Adrenal gland (tissue), 12 donors: ENCODE measurements around the gene MAML1. TPM values are rescaled to one million over a fixed set of nuclear protein-coding genes. Genes with fewer than 3 reads are reported as not detected.

Experiments used
- DNase-seq, 7 donors: peaks; one replicate each; pipeline ENCODE4 v3.0.0-alpha.2; 2019 to 2020
- H3K27ac ChIP-seq, 5 donors: fragments of 200-600 bp; sonication (generic) in 4 of 5; 1 replicate in 3 of 5; 2 replicates in 2 of 5; pipeline versions ENCODE4 v1.5.1 to v1.8.0; 2016 to 2020; ENCODE audit warnings: mild to moderate bottlenecking in 1 of 5
- H3K27me3 ChIP-seq: fragments of 200-600 bp; 2 replicates; pipeline ENCODE4 v1.8.0; 2021
- H3K36me3 ChIP-seq, 2 donors: fragments of 200-600 bp; replicated peaks in 1 of 2; 1 replicate in 1 of 2; 2 replicates in 1 of 2; pipeline versions ENCODE4 v1.5.1 to v1.8.0; 2018 to 2022
- H3K4me1 ChIP-seq, 2 donors: fragments of 200-600 bp; replicated peaks in 1 of 2; 1 replicate in 1 of 2; 2 replicates in 1 of 2; pipeline versions ENCODE4 v1.5.1 to v1.8.0; 2018 to 2021
- H3K4me3 ChIP-seq, 4 donors: fragments of 200-600 bp; sonication (generic) in 3 of 4; one replicate each; pipeline ENCODE4 v1.5.1; 2016 to 2018
- H3K9me3 ChIP-seq, 3 donors: fragments of 200-600 bp; sonication (generic) in 1 of 3; replicated peaks in 1 of 3; 1 replicate in 2 of 3; 2 replicates in 1 of 3; pipeline versions ENCODE4 v1.5.1 to v1.8.0; 2016 to 2021
- CTCF ChIP-seq, 6 experiments: fragments of 450-650 bp in 4 of 6; fragments of 200-600 bp in 2 of 6; sonication (generic) in 1 of 6; IDR thresholded peaks; 1 replicate in 5 of 6; 2 replicates in 1 of 6; pipeline versions ENCODE4 v1.5.1 to v1.8.0; 2016 to 2021; ENCODE audit warnings: antibody characterized with exemption in 6 of 6, mild to moderate bottlenecking in 2 of 6, moderate library complexity in 1 of 6
- POLR2A ChIP-seq, 2 donors: fragments of 450-650 bp; IDR thresholded peaks; one replicate each; pipeline ENCODE4 v1.6.1; 2017; ENCODE audit warnings: antibody characterized with exemption in 2 of 2, mild to moderate bottlenecking in 2 of 2, moderate library complexity in 1 of 2
- WGBS, 4 donors: extraction: QIAGEN DNeasy Blood & Tissue Kit in 2 of 4; methylation state at CpG; one replicate each; pipeline versions ENCODE4 v1.1.5 to v1.1.7; 2013 to 2017; 5-methylcytosine and 5-hydroxymethylcytosine counted together
- intact Hi-C, 2 donors: fragments of 100-400 bp; cut with DNase I; formaldehyde crosslinking; loops; one replicate each; pipeline versions ENCODE4 v1.14.1 to v1.15.0; 2022 to 2023
- polyA plus RNA-seq, 3 donors: library from polyadenylated mRNA; stranded (reverse); fragments of 200-250 nt in 2 of 3; fragments of 350-450 nt in 1 of 3; fragmentation: Illumina TruSeq in 1 of 3; extraction: RNeasy Lipid Tissue Mini Kit (QIAGEN cat#74804) in 1 of 3; gene quantifications; one replicate each; pipeline ENCODE4 v1.2.3, GENCODE V29; 2013 to 2014
- total RNA-seq, 9 donors: library from RNA; depleted of rRNA in 4 of 9; stranded (reverse); fragments of >200 nt in 4 of 9; fragments of 120-200 nt in 1 of 9; fragmentation: NEBNext Ultra II Directional in 1 of 9; extraction: Animal tissue kit (Norgen Biotek cat#: 25700) in 1 of 9; gene quantifications; one replicate each; pipeline versions ENCODE4 v1.1.0 to v1.2.4, GENCODE V29; 2013 to 2023
- donor health status: healthy with polysubstance abuse.
- donor health status: Bipolar disorder and iron deficiency.
- donor health status: DM: yes; HTN: yes; CAD: no.
- donor health status: DM: no; HTN: no; CAD: no.
- donor health status: DM: no; HTN: no; CAD: no.
- donor health status: DM: yes; HTN: yes; CAD: no.

MAML1 gene
- total and polyA plus RNA-seq, 12 donors, result 7.3 to 70.7 (median 29.2) TPM

DNA sequence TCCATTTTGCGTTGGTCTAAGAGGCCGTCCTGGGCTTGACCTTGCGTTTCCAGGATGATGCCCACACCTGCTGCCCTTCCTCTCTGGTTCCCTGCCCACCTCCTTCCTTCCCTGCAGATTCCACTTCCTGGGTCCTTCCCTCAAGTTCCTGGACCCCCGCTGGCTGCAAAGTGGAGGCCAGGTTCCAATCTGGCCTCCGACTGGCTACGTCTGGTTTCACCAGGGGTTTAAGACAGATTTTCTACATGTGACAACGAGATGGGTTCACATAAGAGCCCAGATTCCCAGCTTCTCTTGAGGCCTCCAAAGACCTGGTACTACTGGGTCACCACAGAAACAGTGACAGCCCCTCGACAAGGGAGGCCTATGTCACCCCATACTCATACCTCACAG, 71.9 kb downstream of the MAML1 start:
- H3K36me3 ChIP-seq, result peaks cover 0 to 18% of the 10 kb centered on the region in 2 donors
- intact Hi-C loops, result loop anchor here in 1 of 2 donors (10.0 kb wide), 2 partner anchors 50 to 100 kb away; partner anchors contain the start of genes MRNIP and TBC1D9B
- peaks cover 37 to 48% of the 10 kb centered on the region in 2 donors for H3K4me1 ChIP-seq
- TF ChIP-seq CTCF (IDR thresholded peaks at IDR 0.05), result no peak
- no peak for TF ChIP-seq POLR2A (IDR thresholded peaks at IDR 0.05)
- no peaks in the 10 kb centered on the region for H3K9me3 ChIP-seq
- H3K27me3 ChIP-seq, result no peaks in the 10 kb centered on the region
- no peak for DNase-seq
- H3K4me3 ChIP-seq, result no peak overlapping the region
- H3K27ac ChIP-seq, result peak overlapping the region in 3 of 5 donors; percentile 88 to 93 (median 93)
- WGBS, 4 donors, result 79 to 82% (median 80%) methylated on average over 7 to 8 of the region's 8 CpGs

DNA sequence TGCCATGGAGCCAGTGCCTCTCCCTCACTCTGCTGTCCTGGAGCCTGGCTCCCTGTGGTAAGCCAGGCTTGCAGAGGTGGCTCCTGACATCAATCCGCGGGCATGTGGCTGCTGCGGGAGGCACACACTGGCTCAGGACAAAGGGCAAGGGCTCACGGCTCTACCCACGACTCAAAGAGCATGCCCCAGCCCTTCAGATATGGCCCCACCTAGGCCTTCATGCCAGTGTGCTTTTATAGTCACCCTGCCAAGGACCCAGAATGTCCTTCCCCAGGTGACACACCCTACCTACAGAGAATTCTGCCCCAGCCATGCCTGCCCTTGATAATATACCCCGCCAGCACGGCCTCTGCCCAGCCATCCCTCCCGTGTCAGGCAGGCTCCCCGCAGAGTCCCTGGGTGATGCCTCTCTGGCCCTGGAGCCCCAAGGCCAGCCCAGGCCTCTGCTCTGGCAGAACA, 72.5 kb downstream of the MAML1 start:
- Histone ChIP-seq H3K4me1 (peaks cover 37 to 48% of the 10 kb centered on the region in 2 donors), H3K4me3 (peak overlapping the region; percentile 24 to 84 (median 50)), H3K27ac (peak overlapping the region in 4 of 5 donors; percentile 85 to 93 (median 90)), H3K9me3 (no peaks in the 10 kb centered on the region), H3K36me3 (peaks cover 0 to 13% of the 10 kb centered on the region in 2 donors), H3K27me3 (no peaks in the 10 kb centered on the region)
- 27 to 50% (median 40%) methylated on average over 2 to 9 of the region's 9 CpGs for WGBS, 4 donors
- TF ChIP-seq CTCF (IDR thresholded peaks at IDR 0.05) (no peak), POLR2A (IDR thresholded peaks at IDR 0.05) (peak in 1 of 2 donors; percentile 61)
- DNase-seq, result peak in 6 of 7 donors; percentile 70 to 79 (median 72)
- intact Hi-C loops, result loop anchor here in 1 of 2 donors (10.0 kb wide), 2 partner anchors 50 to 100 kb away; partner anchors contain the start of genes MRNIP and TBC1D9B

DNA sequence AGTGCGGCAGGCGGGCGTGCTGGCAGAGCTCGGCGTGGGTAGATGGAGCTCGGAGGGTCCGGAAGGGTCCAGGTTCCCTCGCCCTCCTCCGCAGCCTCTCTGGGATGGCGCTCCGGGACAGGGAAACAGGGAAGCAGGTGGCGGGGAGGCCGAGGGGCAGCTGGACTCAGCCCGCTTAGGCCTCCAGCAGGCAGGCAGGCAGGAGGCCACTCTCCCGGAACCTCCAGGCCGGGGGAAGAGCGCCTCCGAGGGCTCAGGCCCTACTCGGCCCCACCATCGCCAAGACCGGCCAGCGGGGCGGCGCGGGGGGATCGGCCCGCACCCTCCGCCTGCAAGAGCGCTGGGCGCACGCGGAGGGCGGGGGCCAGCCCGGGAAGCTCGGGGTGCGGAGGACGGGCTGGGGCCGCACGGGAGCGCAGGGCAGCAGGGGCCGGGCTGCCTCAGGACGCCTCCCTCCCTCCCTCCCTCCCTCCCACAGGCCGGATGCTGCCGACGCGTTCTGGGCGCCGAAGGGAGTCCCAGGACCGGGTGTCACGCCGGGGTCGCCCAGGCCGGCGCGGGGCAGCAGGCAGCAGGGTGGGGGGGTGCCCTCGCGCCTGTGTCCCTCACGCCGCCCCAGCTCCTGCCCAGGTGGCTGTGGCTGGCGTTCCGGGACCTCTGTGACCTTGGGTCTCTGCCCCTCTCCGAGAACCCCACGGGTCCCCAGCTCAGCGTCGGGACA, 73.1 kb downstream of the MAML1 start:
- DNase-seq, result peak in 6 of 7 donors; percentile 44 to 68 (median 52)
- H3K27me3 ChIP-seq, result no peaks in the 10 kb centered on the region
- H3K4me1 ChIP-seq, result peaks cover 37 to 48% of the 10 kb centered on the region in 2 donors
- WGBS, 4 donors, result 2 to 29% (median 3%) methylated on average over 11 to 65 of the region's 65 CpGs
- H3K36me3 ChIP-seq, result peaks cover 0 to 8% of the 10 kb centered on the region in 2 donors
- intact Hi-C loops, result loop anchor here in 1 of 2 donors (10.0 kb wide), 2 partner anchors 49 to 99 kb away; partner anchors contain the start of genes MRNIP and TBC1D9B
- TF ChIP-seq CTCF (IDR thresholded peaks at IDR 0.05) (no peak), POLR2A (IDR thresholded peaks at IDR 0.05) (peak in 1 of 2 donors; percentile 15)
- H3K27ac ChIP-seq, result peak overlapping the region in 4 of 5 donors; percentile 85 to 93 (median 90)
- H3K4me3 ChIP-seq, result peak overlapping the region; percentile 24 to 84 (median 58)
- no peaks in the 10 kb centered on the region for H3K9me3 ChIP-seq
